ENCODE data around the gene NID2. TPM values are rescaled to one million over a fixed set of nuclear protein-coding genes. Genes with fewer than 3 reads are reported as not detected.

NID2 gene
- total RNA-seq, 1 experiment from 2014 or later = 3.1 TPM

DNA sequence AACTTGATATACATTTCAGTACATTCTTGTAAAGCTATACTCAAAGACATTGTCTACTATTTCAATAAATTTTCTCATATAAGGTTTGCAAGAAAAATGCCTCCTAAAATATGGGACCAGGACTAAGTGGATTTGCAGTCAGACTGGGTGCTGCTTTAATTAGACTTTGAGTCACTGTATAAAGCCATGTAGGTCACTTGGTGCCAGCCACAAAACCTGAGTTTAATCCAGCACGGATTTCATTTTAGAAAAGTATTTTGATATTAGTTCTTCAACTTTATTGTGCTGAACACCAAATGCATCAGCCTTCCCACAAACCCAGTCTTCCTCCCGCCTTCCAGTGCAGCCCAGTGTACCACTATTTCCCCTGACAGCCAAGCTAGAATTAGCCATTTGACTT is 9.9 kb upstream of the NID2 start:
- no peaks in the 10 kb centered on the region for H3K79me2 ChIP-seq (ENCODE audit: low read length)
- peak overlapping the region; percentile 80 for H3K9ac ChIP-seq (ENCODE audit: low read length)
- ATAC-seq = no peak
- H3K36me3 ChIP-seq (ENCODE audit: low read depth, low read length) = no peaks in the 10 kb centered on the region
- peaks cover 22% of the 10 kb centered on the region for H3F3A ChIP-seq (ENCODE audit: low read length, unreplicated experiment)
- peaks cover 66% of the 10 kb centered on the region for H3K4me1 ChIP-seq (ENCODE audit: insufficient read depth, low read length)
- BruUV-seq (replicated peaks) = no TSS peak
- H3K9me2 ChIP-seq (replicated peaks; ENCODE audit: low read length) = no peaks in the 10 kb centered on the region
- peak overlapping the region; percentile 80 for H3K4me2 ChIP-seq (ENCODE audit: low read length)
- H3K27me3 ChIP-seq (ENCODE audit: low read length) = no peaks in the 10 kb centered on the region
- intact Hi-C loops (cut with micrococcal nuclease) = loop anchor here (1.0 kb wide), 1 partner anchor 255 kb away; no protein-coding TSS in a partner anchor
- peak overlapping the region; percentile 97 for H3K27ac ChIP-seq (ENCODE audit: low read length)
- H2AFZ ChIP-seq (ENCODE audit: low read length) = no peak overlapping the region
- no peak overlapping the region for H3K4me3 ChIP-seq (ENCODE audit: low read length)
- no peaks in the 10 kb centered on the region for H3K9me3 ChIP-seq (ENCODE audit: low read length)
- H4K20me1 ChIP-seq (ENCODE audit: low read length) = no peaks in the 10 kb centered on the region
- DNase-seq = peak; percentile 37
- CTCF ChIA-PET = no interaction called here
- POLR2A ChIA-PET (ENCODE audit: unreplicated experiment) = no interaction called here
- TF ChIP-seq EZH2phosphoT487 (IDR thresholded peaks at IDR 0.05; ENCODE audit: borderline replicate concordance, low read length) (no peak), EZH2 (IDR thresholded peaks at IDR 0.05; ENCODE audit: low read length, unreplicated experiment) (no peak)
- TF ChIP-seq, protein P1, sequence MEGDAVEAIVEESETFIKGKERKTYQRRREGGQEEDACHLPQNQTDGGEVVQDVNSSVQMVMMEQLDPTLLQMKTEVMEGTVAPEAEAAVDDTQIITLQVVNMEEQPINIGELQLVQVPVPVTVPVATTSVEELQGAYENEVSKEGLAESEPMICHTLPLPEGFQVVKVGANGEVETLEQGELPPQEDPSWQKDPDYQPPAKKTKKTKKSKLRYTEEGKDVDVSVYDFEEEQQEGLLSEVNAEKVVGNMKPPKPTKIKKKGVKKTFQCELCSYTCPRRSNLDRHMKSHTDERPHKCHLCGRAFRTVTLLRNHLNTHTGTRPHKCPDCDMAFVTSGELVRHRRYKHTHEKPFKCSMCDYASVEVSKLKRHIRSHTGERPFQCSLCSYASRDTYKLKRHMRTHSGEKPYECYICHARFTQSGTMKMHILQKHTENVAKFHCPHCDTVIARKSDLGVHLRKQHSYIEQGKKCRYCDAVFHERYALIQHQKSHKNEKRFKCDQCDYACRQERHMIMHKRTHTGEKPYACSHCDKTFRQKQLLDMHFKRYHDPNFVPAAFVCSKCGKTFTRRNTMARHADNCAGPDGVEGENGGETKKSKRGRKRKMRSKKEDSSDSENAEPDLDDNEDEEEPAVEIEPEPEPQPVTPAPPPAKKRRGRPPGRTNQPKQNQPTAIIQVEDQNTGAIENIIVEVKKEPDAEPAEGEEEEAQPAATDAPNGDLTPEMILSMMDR (conservative IDR thresholded peaks at IDR 0.05; ENCODE audit: low read depth, low read length) = no peak

DNA sequence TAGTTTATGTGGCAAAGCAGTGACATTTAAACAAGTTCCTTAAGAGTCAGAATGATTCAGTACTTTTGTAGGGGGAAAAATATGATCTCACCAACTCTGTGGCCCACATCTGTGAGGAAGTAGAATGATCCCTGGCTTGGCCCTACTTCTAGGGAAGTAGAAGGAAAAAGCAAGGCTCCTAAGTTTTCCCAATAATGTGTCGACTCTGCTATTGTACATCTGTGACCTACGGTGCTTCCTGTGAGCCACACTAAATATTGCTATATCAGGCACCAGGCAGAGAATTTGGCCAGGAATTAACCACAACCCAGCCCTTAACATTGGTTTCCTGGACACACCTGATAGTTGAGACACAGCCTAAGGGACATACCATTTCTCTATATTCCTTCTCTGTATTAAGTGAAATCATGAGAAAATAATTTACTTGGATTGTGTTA is 9.3 kb upstream of the NID2 start:
- Histone ChIP-seq H3K9ac (ENCODE audit: low read length) (peak overlapping the region; percentile 80), H3K9me3 (ENCODE audit: low read length) (no peaks in the 10 kb centered on the region), H3K36me3 (ENCODE audit: low read depth, low read length) (no peaks in the 10 kb centered on the region), H3K4me2 (ENCODE audit: low read length) (peak overlapping the region; percentile 80), H2AFZ (ENCODE audit: low read length) (no peak overlapping the region), H3K9me2 (replicated peaks; ENCODE audit: low read length) (no peaks in the 10 kb centered on the region), H3F3A (ENCODE audit: low read length, unreplicated experiment) (peaks cover 22% of the 10 kb centered on the region), H3K27me3 (ENCODE audit: low read length) (no peaks in the 10 kb centered on the region), H4K20me1 (ENCODE audit: low read length) (no peaks in the 10 kb centered on the region), H3K27ac (ENCODE audit: low read length) (peak overlapping the region; percentile 97), H3K4me1 (ENCODE audit: insufficient read depth, low read length) (peaks cover 72% of the 10 kb centered on the region), H3K79me2 (ENCODE audit: low read length) (no peaks in the 10 kb centered on the region), H3K4me3 (ENCODE audit: low read length) (no peak overlapping the region)
- ATAC-seq = peak; percentile 33
- DNase-seq = peak; percentile 89
- ChIA-PET CTCF (no interaction called here), POLR2A (ENCODE audit: unreplicated experiment) (interaction anchor here (0.6 kb wide), 1 partner anchor 607 kb away, joined by 4 read pairs; no protein-coding TSS in a partner anchor)
- no TSS peak for BruUV-seq (replicated peaks)
- TF ChIP-seq, protein P1 (conservative IDR thresholded peaks at IDR 0.05; ENCODE audit: low read depth, low read length) = no peak
- TF ChIP-seq EZH2 (IDR thresholded peaks at IDR 0.05; ENCODE audit: low read length, unreplicated experiment) (no peak), EZH2phosphoT487 (IDR thresholded peaks at IDR 0.05; ENCODE audit: borderline replicate concordance, low read length) (no peak)
- intact Hi-C loops (cut with micrococcal nuclease) = loop anchor here (1.0 kb wide), 1 partner anchor 255 kb away; no protein-coding TSS in a partner anchor

DNA sequence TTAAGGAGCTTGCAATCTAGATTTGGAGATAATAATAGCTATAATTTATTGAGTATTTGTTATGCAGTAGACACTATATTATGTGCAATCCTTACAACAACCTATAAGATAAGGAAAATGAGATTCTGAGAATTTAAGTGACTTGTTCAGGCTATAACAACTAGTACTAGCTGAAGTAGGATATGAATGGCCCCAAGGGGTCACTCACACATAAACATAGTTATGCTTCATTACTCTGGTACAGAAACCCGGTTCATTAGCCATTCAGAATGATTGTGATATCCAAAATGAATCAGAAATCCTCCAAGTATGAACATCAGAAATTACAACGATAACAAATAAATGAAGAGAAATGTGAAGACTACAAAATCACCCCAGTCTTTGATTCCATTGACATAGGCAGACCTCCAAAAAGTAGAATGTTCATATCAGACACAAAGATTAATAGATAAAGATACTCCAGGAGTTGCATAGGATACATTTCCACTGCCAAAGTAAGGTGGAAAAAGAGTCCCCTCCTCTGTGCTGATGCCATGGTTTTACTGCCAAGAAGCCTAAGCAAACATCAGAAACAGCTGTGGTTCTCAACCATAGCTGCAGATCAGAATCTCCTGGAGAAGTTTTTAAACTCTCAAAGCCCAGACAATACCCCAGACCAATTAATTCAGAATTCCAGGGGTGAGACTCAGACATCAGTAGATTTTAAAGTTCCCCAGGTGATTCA is 8.6 kb upstream of the NID2 start:
- CTCF ChIA-PET = no interaction called here
- Histone ChIP-seq H3K4me2 (ENCODE audit: low read length) (peak overlapping the region; percentile 80), H3K36me3 (ENCODE audit: low read depth, low read length) (no peaks in the 10 kb centered on the region), H3K4me1 (ENCODE audit: insufficient read depth, low read length) (peaks cover 72% of the 10 kb centered on the region), H3K27ac (ENCODE audit: low read length) (peak overlapping the region; percentile 97), H3K79me2 (ENCODE audit: low read length) (no peaks in the 10 kb centered on the region), H4K20me1 (ENCODE audit: low read length) (no peaks in the 10 kb centered on the region), H3K4me3 (ENCODE audit: low read length) (no peak overlapping the region), H3K27me3 (ENCODE audit: low read length) (no peaks in the 10 kb centered on the region), H3K9me3 (ENCODE audit: low read length) (no peaks in the 10 kb centered on the region), H3K9ac (ENCODE audit: low read length) (peak overlapping the region; percentile 80), H3F3A (ENCODE audit: low read length, unreplicated experiment) (peaks cover 22% of the 10 kb centered on the region), H2AFZ (ENCODE audit: low read length) (no peak overlapping the region), H3K9me2 (replicated peaks; ENCODE audit: low read length) (no peaks in the 10 kb centered on the region)
- ATAC-seq = no peak
- intact Hi-C loops (cut with micrococcal nuclease) = loop anchor here (2.0 kb wide), 1 partner anchor 81 kb away; no protein-coding TSS in a partner anchor
- BruUV-seq (replicated peaks) = no TSS peak
- no peak for TF ChIP-seq EZH2phosphoT487 (IDR thresholded peaks at IDR 0.05; ENCODE audit: borderline replicate concordance, low read length)
- TF ChIP-seq EZH2 (IDR thresholded peaks at IDR 0.05; ENCODE audit: low read length, unreplicated experiment) = no peak
- TF ChIP-seq, protein P1 (conservative IDR thresholded peaks at IDR 0.05; ENCODE audit: low read depth, low read length) = peak; percentile 19; the same call in 1 of the 2 replicates
- POLR2A ChIA-PET (ENCODE audit: unreplicated experiment) = interaction anchor here (0.6 to 0.9 kb wide), 2 partner anchors 475 to 607 kb away, joined by 3 to 4 read pairs; partner anchors contain the start of genes GPR137C and TXNDC16
- peak; percentile 45 for DNase-seq

All from PC-3 (cell line).